Trophoblast cell (in vitro differentiated cells and primary cell): ENCODE data around the gene PAX2.

Experiments used
- DNase-seq, 2 donors: peaks; one replicate each; pipeline ENCODE4 v3.0.0-alpha.2; 2016
- H2AFZ ChIP-seq: 2 replicates; pipeline ENCODE4 v1.6.1; 2013; ENCODE audit warnings: low read length, moderate library complexity, mild to moderate bottlenecking; ENCODE audit not compliant: insufficient read depth, poor library complexity
- H2AK5ac ChIP-seq: 2 replicates; pipeline ENCODE4 v1.6.1; 2013; ENCODE audit warnings: mild to moderate bottlenecking, low read length
- H2BK120ac ChIP-seq: 2 replicates; pipeline ENCODE4 v1.6.1; 2013; ENCODE audit warnings: low read length, mild to moderate bottlenecking, moderate library complexity; ENCODE audit not compliant: insufficient read depth, poor library complexity
- H2BK12ac ChIP-seq: 2 replicates; pipeline ENCODE4 v1.6.1; 2013; ENCODE audit warnings: mild to moderate bottlenecking, low read length, moderate library complexity
- H2BK5ac ChIP-seq: 2 replicates; pipeline ENCODE4 v1.6.1; 2013; ENCODE audit warnings: low read length, low read depth, moderate library complexity, mild to moderate bottlenecking; ENCODE audit not compliant: poor library complexity
- H3K14ac ChIP-seq: 2 replicates; pipeline ENCODE4 v1.6.1; 2013; ENCODE audit warnings: mild to moderate bottlenecking, low read length
- H3K18ac ChIP-seq: 2 replicates; pipeline ENCODE4 v1.6.1; 2013; ENCODE audit warnings: mild to moderate bottlenecking, low read length
- H3K23ac ChIP-seq: 2 replicates; pipeline ENCODE4 v1.6.1; 2013; ENCODE audit warnings: low read length
- H3K27ac ChIP-seq: 2 replicates; pipeline ENCODE4 v1.5.1; 2013; ENCODE audit warnings: low read depth, mild to moderate bottlenecking, inconsistent platforms, low read length, moderate library complexity
- H3K27me3 ChIP-seq: 2 replicates; pipeline ENCODE4 v1.6.1; 2013; ENCODE audit warnings: inconsistent platforms, mild to moderate bottlenecking, low read length, moderate library complexity; ENCODE audit not compliant: insufficient read depth
- H3K36me3 ChIP-seq, 2 experiments: 1 replicate in 1 of 2; 2 replicates in 1 of 2; pipeline ENCODE4 v1.6.1; 2013; ENCODE audit warnings: low read length in 2 of 2, mild to moderate bottlenecking in 2 of 2, moderate library complexity in 1 of 2; ENCODE audit not compliant: insufficient read depth in 2 of 2, control insufficient read depth in 1 of 2
- H3K4ac ChIP-seq: 2 replicates; pipeline ENCODE4 v1.6.1; 2013; ENCODE audit warnings: low read depth, mild to moderate bottlenecking, low read length, moderate library complexity
- H3K4me1 ChIP-seq, 2 experiments: 1 replicate in 1 of 2; 2 replicates in 1 of 2; pipeline ENCODE4 v1.6.1; 2013; ENCODE audit warnings: low read length in 2 of 2, mild to moderate bottlenecking in 2 of 2, moderate library complexity in 1 of 2; ENCODE audit not compliant: insufficient read depth in 2 of 2, control insufficient read depth in 1 of 2
- H3K4me2 ChIP-seq: 2 replicates; pipeline ENCODE4 v1.6.1; 2013; ENCODE audit warnings: inconsistent platforms, mild to moderate bottlenecking, low read length, moderate library complexity
- H3K4me3 ChIP-seq: 2 replicates; pipeline ENCODE4 v1.5.1; 2013; ENCODE audit warnings: mild to moderate bottlenecking, low read depth, low read length, inconsistent platforms
- H3K79me1 ChIP-seq: one replicate; pipeline ENCODE4 v1.6.1; 2013; ENCODE audit warnings: low read length
- H3K79me2 ChIP-seq: 2 replicates; pipeline ENCODE4 v1.6.1; 2013; ENCODE audit warnings: low read length, mild to moderate bottlenecking; ENCODE audit not compliant: control insufficient read depth, insufficient read depth, poor library complexity
- H3K9ac ChIP-seq: 2 replicates; pipeline ENCODE4 v1.6.1; 2013; ENCODE audit warnings: mild to moderate bottlenecking, low read length
- H3K9me3 ChIP-seq: 2 replicates; pipeline ENCODE4 v1.6.1; 2013; ENCODE audit warnings: low read depth, mild to moderate bottlenecking, control low read depth, inconsistent platforms, low read length; ENCODE audit not compliant: insufficient read depth
- H4K12ac ChIP-seq: 2 replicates; pipeline ENCODE4 v1.6.1; 2013; ENCODE audit warnings: low read depth, mild to moderate bottlenecking, low read length, moderate library complexity
- H4K8ac ChIP-seq: 2 replicates; pipeline ENCODE4 v1.6.1; 2013; ENCODE audit warnings: low read depth, mild to moderate bottlenecking, low read length, moderate library complexity
- H4K91ac ChIP-seq: one replicate; pipeline ENCODE4 v1.6.1; 2013; ENCODE audit warnings: low read depth, mild to moderate bottlenecking, low read length, moderate library complexity
- WGBS: extraction: QIAGEN DNeasy Blood & Tissue Kit; methylation state at CpG from one replicate; pipeline ENCODE4 v1.1.7; 2013; ENCODE audit warnings: missing lambda C conversion rate; ENCODE audit not compliant: insufficient read length, insufficient coverage; ENCODE audit errors: extremely low coverage; 5-methylcytosine and 5-hydroxymethylcytosine counted together

Gene PAX2

DNA sequence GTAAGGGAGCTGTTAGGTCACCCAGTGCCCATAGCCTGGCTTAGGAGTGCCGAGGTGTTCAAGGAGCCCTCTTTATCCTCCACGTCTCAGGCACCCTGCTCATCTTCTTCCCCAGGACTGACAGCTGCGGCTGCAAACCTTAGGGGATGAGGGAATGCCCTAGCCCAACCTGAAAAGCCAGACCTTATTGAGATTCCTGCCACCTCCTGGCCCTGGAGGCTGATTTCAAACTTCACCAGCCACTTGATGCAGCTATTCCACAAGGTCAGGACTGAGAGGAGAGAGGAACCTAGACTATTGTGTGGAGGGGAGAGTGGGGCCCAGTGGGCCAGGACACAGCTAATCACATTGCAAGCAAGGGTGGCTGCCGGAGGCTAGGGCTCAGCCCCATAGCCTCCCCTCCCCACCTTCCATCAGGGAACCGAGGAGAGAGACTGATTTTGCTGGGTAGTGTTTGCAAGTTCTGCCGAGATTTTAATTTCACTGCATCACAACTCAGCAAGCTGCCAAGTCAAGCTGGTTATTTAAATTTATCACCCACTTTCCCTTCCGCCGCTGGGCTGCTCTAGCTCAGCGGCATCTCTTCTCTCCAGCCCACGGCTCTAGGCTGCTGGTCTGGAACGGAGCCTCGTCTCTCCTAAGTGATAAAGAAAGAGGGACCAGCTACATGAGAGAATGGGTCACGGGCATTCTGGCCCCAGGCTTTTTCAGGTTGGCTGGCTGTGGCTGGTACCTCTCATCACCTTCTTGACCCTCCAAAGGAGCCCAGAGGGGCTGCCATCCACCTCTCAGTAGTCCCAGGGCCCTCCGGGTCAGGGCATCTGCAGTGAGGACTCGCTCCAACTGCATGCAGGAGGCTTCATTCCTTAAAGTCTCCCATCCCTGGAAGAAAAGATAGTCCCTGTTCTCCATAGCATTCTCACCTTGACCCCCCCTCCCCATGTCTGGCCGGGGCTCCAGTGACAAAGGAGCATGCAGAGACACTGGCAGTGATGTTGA is 66.7 kb downstream of the PAX2 start:
- WGBS = no CpG with 5 or more reads among the region's 16 CpGs
- no peak overlapping the region for H4K12ac ChIP-seq

DNA sequence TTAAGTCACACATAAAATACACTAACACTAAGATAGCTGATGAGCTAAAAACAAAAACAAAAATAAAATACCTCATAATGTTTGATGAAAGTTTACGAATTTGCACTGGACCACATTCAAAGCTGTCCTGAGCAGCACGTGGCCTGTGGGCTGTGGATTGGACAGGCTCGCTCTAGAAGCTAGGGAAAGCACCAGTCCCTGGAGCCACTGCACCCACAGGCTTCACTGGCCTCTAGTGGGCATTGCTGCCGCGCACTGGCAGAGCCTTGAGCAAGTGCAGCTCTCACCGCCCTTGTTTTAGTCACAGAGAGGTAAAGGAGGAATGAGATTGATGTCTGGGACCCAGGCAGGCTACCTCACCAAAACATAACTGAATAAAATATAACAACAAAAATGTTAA is 67.6 kb downstream of the PAX2 start:
- Histone ChIP-seq H3K4ac (no peak overlapping the region), H3K14ac (no peak overlapping the region), H2BK120ac (no peak overlapping the region), H4K8ac (no peak overlapping the region), H3K18ac (no peak overlapping the region), H3K36me3 (no peaks in the 10 kb centered on the region), H4K91ac (no peak overlapping the region), H3K4me3 (no peak overlapping the region), H3K27ac (no peak overlapping the region), H3K79me2 (no peaks in the 10 kb centered on the region), H2AFZ (no peak overlapping the region), H2BK12ac (no peak overlapping the region), H4K12ac (no peak overlapping the region), H2AK5ac (no peak overlapping the region), H3K27me3 (peaks cover 5% of the 10 kb centered on the region), H3K79me1 (no peaks in the 10 kb centered on the region), H3K4me1 (peaks cover 2 to 3% of the 10 kb centered on the region in 2 experiments), H3K23ac (no peak overlapping the region), H3K9me3 (peaks cover 2% of the 10 kb centered on the region), H3K9ac (no peak overlapping the region), H3K4me2 (no peak overlapping the region), H2BK5ac (no peak overlapping the region)
- DNase-seq = no peak
- WGBS = no CpG with 5 or more reads among the region's 6 CpGs

More for the DNA sequence above, 66.7 kb downstream of the PAX2 start:
- Histone ChIP-seq H3K9ac (no peak overlapping the region), H3K4me2 (no peak overlapping the region), H3K9me3 (peaks cover 2% of the 10 kb centered on the region), H3K79me1 (no peaks in the 10 kb centered on the region), H2AFZ (no peak overlapping the region), H3K4me1 (peaks cover 2 to 3% of the 10 kb centered on the region in 2 experiments), H3K36me3 (no peaks in the 10 kb centered on the region), H4K8ac (no peak overlapping the region), H3K14ac (no peak overlapping the region), H3K27me3 (peaks cover 3% of the 10 kb centered on the region), H3K4ac (no peak overlapping the region), H3K18ac (no peak overlapping the region), H3K79me2 (no peaks in the 10 kb centered on the region), H2BK120ac (no peak overlapping the region), H2BK12ac (no peak overlapping the region), H3K23ac (no peak overlapping the region), H2BK5ac (no peak overlapping the region), H3K27ac (no peak overlapping the region), H2AK5ac (no peak overlapping the region), H3K4me3 (no peak overlapping the region), H4K91ac (no peak overlapping the region)
- no peak for DNase-seq

DNA sequence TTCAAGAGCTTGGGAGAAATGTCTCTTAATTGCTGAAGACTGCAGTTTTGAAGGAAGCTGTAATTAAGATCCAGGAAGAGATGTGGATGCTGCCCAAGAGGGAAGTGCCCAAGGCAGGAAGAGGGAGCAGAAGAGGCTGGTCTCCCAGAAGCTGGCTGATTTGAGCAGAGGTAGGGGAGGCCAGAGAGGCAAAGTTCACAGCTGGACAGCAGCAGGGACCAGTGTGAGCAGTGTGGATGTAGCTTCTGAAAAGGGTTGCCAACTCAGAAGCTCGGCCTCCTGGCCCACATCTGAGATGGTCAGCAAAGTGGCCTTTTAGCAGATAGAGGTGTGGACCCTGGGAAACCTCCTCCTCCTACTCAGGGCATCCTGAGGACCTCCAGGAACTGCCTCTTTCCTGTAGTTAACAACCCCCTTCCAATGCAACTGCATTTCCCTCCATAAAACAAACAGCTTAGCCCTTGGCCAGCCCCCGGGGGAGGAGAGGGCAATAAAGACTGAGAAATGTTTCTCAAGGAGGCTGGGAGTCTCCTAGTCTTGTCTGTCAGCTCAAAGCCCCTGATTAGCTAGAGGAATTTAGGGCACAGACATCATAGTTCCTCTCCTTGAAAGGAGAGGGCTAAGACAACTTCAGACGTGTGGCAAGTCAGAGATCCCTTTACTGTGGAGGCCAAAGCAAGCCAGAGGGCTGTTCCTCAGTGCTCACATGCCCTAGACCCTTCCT is 69.5 kb downstream of the PAX2 start:
- H3K4me2 ChIP-seq = no peak overlapping the region
- no CpG with 5 or more reads among the region's 3 CpGs for whole genome bisulfite sequencing
- no peaks in the 10 kb centered on the region for H3K79me1 ChIP-seq
- no peaks in the 10 kb centered on the region for H3K36me3 ChIP-seq
- H3K4me1 ChIP-seq = peaks cover 2 to 3% of the 10 kb centered on the region in 2 experiments
- no peaks in the 10 kb centered on the region for H3K9me3 ChIP-seq
- H3K27me3 ChIP-seq = peaks cover 5% of the 10 kb centered on the region
- no peak overlapping the region for H2BK12ac ChIP-seq
- H4K12ac ChIP-seq = no peak overlapping the region
- H3K18ac ChIP-seq = no peak overlapping the region
- H4K8ac ChIP-seq = no peak overlapping the region
- H2BK5ac ChIP-seq = no peak overlapping the region
- no peak overlapping the region for H2AFZ ChIP-seq
- no peak overlapping the region for H3K23ac ChIP-seq
- H2BK120ac ChIP-seq = no peak overlapping the region
- no peak overlapping the region for H4K91ac ChIP-seq
- DNase-seq = no peak
- H3K14ac ChIP-seq = no peak overlapping the region
- H3K27ac ChIP-seq = no peak overlapping the region
- no peak overlapping the region for H2AK5ac ChIP-seq
- H3K4me3 ChIP-seq = no peak overlapping the region
- H3K4ac ChIP-seq = no peak overlapping the region
- H3K79me2 ChIP-seq = no peaks in the 10 kb centered on the region
- no peak overlapping the region for H3K9ac ChIP-seq

DNA sequence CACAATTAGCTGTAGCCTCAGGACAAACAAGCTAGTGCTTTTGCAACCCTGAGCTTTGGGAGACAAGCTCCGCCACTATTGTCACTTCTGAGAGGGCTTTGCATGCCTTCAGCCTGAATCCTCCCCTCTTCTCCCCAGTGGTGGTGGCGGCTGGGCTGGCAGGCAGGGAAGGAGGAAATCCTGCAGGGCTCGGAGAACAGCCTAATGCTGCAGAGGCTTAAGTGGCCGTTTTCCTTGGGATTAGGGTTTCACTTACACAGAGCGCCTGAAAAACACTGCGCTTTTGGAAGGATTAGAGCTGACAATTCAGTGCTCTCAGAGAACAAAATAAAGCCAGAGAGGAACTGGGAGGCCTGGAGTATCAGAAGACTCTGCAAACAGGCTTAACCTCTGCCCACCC is 71.3 kb downstream of the PAX2 start:
- Histone ChIP-seq H3K14ac (no peak overlapping the region), H3K79me2 (no peaks in the 10 kb centered on the region), H3K9ac (no peak overlapping the region), H3K18ac (no peak overlapping the region), H3K27ac (no peak overlapping the region), H3K4me1 (peaks cover 2 to 3% of the 10 kb centered on the region in 2 experiments), H3K4ac (no peak overlapping the region), H4K12ac (no peak overlapping the region), H2BK12ac (no peak overlapping the region), H3K36me3 (no peaks in the 10 kb centered on the region), H3K9me3 (no peaks in the 10 kb centered on the region), H3K79me1 (no peaks in the 10 kb centered on the region), H4K91ac (no peak overlapping the region), H4K8ac (no peak overlapping the region), H3K4me2 (no peak overlapping the region), H3K27me3 (peaks cover 8% of the 10 kb centered on the region), H2AFZ (no peak overlapping the region), H3K23ac (no peak overlapping the region), H2AK5ac (no peak overlapping the region), H2BK5ac (no peak overlapping the region), H3K4me3 (no peak overlapping the region), H2BK120ac (no peak overlapping the region)
- no CpG with 5 or more reads among the region's 6 CpGs for WGBS
- peak; percentile 40 to 65 for DNase-seq
